Measurements from ENCODE around the gene DENND1A. TPM values are rescaled to one million over a fixed set of nuclear protein-coding genes. Genes with fewer than 3 reads are reported as not detected.

Gene DENND1A
- total RNA-seq, 2 experiments from 2014 or later: 21.9 to 23.3 TPM

DNA sequence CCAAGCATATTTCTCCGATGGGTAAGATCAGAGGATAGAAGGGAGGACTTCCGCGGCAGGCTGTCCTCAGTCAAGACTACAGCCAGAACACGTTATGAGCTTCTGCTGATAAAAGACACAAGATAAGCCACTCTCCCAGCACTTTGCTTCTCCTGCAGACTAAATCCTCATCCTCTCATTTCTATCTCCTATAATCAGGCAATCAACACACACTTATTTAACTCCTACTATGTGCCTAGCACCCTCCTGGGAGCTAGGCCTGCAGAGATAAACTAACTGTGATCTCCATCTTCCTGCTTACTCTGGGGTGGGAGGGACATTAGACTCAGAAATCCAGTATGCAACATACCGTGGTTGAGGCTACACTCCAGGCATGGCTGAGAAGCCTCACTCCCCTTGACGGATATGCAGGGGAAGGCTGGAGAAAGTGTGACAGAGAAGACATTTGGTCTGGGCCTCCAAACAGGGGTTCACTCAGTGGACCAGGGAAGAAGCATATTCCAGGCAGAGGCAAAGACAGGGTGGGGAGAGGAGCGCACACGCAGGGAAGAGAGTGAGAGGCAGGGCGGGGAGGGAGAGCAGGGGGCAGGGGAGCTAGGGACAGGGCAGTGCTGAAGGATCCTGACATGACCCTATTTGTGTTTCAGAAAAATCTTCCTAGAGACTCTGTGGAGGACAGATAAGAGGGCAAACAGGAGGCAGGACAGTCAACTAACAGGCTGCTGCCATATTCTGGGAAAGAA is 274.1 kb downstream of the DENND1A start:
- peaks cover 7% of the 10 kb centered on the region for H3K36me3 Mint-ChIP-seq (ENCODE audit: low read depth)
- ATAC-seq: no peak

DNA sequence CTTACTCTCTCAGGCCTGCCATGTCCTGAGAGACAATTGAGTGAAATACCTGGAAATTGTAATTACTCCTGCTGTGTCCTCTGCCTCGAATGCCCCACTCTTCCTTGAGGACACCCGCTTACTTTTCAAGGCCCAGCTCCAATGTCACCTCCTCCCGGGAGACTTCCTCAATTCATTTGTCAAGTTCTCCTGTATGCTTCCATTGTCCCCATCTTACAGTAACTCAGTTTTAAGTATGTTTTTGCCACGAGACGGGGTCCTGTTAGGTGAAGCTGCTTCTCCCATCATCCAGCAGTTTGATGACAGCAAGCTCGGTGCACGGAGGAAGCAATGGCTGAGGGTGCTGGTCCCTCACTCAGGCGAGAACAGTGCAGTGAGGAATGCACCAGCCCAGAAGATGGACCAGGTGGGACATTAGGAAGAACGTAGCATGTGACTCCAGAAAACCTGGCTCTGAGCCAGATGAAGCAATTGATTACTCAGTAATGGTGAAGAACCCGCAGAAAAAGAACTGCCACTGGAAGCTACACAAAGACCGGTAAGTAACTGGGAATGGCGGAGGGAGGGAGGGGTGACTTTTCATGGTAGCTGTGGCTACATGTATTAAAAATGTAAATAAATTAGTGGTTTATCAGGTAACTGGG is 274.8 kb downstream of the DENND1A start:
- no peak for ATAC-seq
- no peak overlapping the region for H3K27ac Mint-ChIP-seq
- no peaks in the 10 kb centered on the region for H3K4me1 Mint-ChIP-seq (ENCODE audit: low read depth)
- no peak overlapping the region for H3K4me3 Mint-ChIP-seq
- ChIA-PET POLR2A (no interaction called here), CTCF (no interaction called here)
- intact Hi-C loops (cut with micrococcal nuclease): no loop called here
- H3K9me3 Mint-ChIP-seq: no peaks in the 10 kb centered on the region
- TF ChIP-seq, protein P1, sequence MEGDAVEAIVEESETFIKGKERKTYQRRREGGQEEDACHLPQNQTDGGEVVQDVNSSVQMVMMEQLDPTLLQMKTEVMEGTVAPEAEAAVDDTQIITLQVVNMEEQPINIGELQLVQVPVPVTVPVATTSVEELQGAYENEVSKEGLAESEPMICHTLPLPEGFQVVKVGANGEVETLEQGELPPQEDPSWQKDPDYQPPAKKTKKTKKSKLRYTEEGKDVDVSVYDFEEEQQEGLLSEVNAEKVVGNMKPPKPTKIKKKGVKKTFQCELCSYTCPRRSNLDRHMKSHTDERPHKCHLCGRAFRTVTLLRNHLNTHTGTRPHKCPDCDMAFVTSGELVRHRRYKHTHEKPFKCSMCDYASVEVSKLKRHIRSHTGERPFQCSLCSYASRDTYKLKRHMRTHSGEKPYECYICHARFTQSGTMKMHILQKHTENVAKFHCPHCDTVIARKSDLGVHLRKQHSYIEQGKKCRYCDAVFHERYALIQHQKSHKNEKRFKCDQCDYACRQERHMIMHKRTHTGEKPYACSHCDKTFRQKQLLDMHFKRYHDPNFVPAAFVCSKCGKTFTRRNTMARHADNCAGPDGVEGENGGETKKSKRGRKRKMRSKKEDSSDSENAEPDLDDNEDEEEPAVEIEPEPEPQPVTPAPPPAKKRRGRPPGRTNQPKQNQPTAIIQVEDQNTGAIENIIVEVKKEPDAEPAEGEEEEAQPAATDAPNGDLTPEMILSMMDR (IDR thresholded peaks at IDR 0.05): no peak
- DNase-seq: no peak
- peaks cover 7% of the 10 kb centered on the region for H3K36me3 Mint-ChIP-seq (ENCODE audit: low read depth)
- H3K27me3 Mint-ChIP-seq: no peaks in the 10 kb centered on the region

More for the DNA sequence above, 274.1 kb downstream of the DENND1A start:
- ChIA-PET CTCF (no interaction called here), POLR2A (no interaction called here)
- H3K27me3 Mint-ChIP-seq: no peaks in the 10 kb centered on the region
- H3K4me1 Mint-ChIP-seq (ENCODE audit: low read depth): no peaks in the 10 kb centered on the region
- H3K27ac Mint-ChIP-seq: no peak overlapping the region
- TF ChIP-seq, protein P1 (IDR thresholded peaks at IDR 0.05): no peak
- no peak overlapping the region for H3K4me3 Mint-ChIP-seq
- DNase-seq: no peak
- intact Hi-C loops (cut with micrococcal nuclease): no loop called here
- H3K9me3 Mint-ChIP-seq: no peaks in the 10 kb centered on the region

DNA sequence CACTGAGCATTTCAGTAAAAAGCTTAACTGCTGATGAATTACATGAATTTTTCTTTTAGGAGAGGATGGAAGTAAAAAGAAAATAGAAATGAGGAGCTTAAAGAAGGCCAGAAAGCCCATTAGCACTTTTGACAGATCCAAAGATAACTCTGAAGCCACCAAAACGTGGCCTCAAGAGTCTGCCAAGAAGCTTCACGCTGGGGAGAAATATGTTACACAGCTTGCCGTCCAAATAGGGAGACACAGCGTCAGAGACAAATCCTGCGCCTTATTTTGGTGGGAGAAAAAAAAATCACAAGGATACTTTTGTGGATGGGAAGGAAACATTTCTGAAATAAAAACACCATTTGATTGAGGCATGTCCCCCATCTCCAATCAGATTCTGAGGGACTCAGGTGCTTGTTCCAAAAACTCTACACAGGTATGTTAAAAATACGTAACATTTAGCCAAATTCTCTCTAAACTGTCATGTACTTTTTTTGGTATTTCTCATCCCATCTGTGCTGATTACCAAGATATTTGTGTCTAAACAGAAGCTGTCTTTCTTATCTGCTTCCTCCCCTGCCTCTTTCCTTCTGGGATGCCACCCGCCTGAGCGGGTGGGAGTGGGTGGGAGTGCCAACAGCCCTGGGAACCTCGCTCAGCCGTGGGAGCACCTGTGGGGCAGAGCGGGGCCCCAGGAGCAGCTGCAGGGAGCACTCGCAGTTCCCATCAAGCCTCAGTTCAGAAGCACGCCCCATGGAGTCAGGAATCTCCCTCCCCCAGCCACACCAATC is 275.5 kb downstream of the DENND1A start:
- Mint-ChIP-seq H3K9me3 (no peaks in the 10 kb centered on the region), H3K4me1 (ENCODE audit: low read depth) (peaks cover 4% of the 10 kb centered on the region), H3K27ac (no peak overlapping the region), H3K27me3 (no peaks in the 10 kb centered on the region), H3K36me3 (ENCODE audit: low read depth) (peaks cover 7% of the 10 kb centered on the region), H3K4me3 (no peak overlapping the region)
- no peak for ATAC-seq
- POLR2A ChIA-PET: no interaction called here
- intact Hi-C loops (cut with micrococcal nuclease): no loop called here
- TF ChIP-seq, protein P1 (IDR thresholded peaks at IDR 0.05): no peak
- CTCF ChIA-PET: interaction anchor here (0.9 kb wide), 1 partner anchor 70 kb away, joined by 4 read pairs; no protein-coding TSS in a partner anchor
- DNase-seq: no peak

DNA sequence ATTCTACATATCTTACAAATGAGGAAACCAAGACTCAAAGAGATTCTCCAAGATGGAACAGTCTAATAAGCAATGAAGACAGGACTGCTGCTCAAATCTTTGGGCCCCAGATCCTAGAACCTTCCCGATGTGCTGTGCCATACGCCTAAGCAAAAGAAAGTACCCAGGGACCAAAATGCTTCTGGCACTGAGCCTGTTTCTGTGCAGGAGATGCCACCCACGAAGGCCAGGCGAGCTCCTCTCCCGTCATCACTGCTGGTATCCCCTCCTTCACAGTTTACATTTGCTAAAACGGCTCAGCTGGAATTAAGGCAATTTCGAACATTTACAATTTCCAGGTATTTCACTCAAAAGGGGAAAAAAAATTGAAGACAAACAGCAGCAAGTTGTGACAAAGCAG is 277.5 kb downstream of the DENND1A start:
- H3K27me3 Mint-ChIP-seq: no peaks in the 10 kb centered on the region
- TF ChIP-seq, protein P1 (IDR thresholded peaks at IDR 0.05): no peak
- ATAC-seq: no peak
- CTCF ChIA-PET: no interaction called here
- no peak for DNase-seq
- peaks cover 21% of the 10 kb centered on the region for H3K36me3 Mint-ChIP-seq (ENCODE audit: low read depth)
- intact Hi-C loops (cut with micrococcal nuclease): no loop called here
- H3K9me3 Mint-ChIP-seq: no peaks in the 10 kb centered on the region
- H3K4me1 Mint-ChIP-seq (ENCODE audit: low read depth): peaks cover 4% of the 10 kb centered on the region
- no peak overlapping the region for H3K4me3 Mint-ChIP-seq
- POLR2A ChIA-PET: interaction anchor here (1.0 kb wide), 1 partner anchor 14 kb away, joined by 3 read pairs; no protein-coding TSS in a partner anchor
- H3K27ac Mint-ChIP-seq: no peak overlapping the region

All from activated CD8-positive, alpha-beta T cell treated with anti-CD3 and anti-CD28 coated beads for 36 hours (primary cell).